HG03457 (cell line): ENCODE data around the gene TSPAN9.

Source experiments
- ATAC-seq: cut with Tn5 transposase; IDR thresholded peaks from one replicate; pipeline ENCODE4 v1.9.1; 2021; ENCODE audit warnings: moderate number of reproducible peaks; ENCODE audit not compliant: unreplicated experiment

TSPAN9 gene

GRCh38 chr12:3308063-3308462 is 230.9 kb downstream of the TSPAN9 start:
- no peak for ATAC-seq

DNA sequence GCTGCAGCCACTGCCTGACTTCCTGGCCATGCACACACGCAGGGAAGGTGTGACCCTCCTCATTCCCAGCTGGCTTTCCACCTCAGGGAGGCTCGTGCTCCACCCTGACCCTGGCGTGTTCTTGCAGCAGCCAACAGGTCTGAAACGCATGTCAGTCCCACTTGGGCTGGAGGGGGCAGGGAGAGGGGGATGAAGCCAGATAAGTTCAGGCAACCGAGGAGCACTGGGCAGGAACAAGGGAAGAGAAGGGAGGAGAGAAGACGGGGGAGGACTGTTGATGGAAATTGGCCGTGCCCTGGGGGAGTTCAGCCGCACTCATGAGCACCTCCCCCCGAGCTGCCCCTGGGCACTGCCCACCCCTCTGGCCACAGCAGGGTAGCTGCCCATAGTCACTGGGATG is 231.4 kb downstream of the TSPAN9 start:
- ATAC-seq: no peak

GRCh38 chr12:3309805-3310204 is 232.6 kb downstream of the TSPAN9 start:
- no peak for ATAC-seq

GRCh38 chr12:3310271-3311026 is 233.3 kb downstream of the TSPAN9 start:
- no peak for ATAC-seq

GRCh38 chr12:3311027-3311402 is 233.8 kb downstream of the TSPAN9 start:
- no peak for ATAC-seq

DNA sequence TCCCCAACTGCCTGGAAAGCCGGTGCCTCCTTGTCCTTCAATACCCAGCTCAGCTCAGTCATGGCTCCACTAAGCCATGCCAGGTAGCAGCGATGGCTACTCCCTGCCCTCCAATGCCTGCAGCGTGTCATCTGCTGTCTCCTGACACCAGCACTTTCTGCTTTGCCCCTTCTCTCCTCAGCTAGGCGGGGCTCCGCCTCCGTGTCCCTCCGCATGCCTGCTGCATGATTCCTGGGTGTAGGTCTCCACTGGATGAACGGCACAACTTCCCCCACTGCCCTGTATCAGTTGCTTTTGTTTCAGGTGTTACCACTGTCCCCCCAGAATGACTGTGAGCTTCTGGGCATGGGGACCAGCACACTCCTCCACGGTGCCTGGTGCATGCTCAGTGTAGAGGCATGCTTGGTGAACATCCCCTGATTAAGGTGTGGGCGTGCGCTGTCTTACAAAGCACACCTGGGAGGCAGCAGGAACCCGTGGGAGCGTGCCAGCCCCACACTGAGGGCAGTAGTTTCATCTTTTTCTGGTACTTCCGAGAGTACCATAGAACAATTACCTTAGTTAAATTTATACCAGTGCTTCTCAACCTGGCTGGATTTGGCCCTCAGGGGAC is 234.4 kb downstream of the TSPAN9 start:
- no peak for ATAC-seq

DNA sequence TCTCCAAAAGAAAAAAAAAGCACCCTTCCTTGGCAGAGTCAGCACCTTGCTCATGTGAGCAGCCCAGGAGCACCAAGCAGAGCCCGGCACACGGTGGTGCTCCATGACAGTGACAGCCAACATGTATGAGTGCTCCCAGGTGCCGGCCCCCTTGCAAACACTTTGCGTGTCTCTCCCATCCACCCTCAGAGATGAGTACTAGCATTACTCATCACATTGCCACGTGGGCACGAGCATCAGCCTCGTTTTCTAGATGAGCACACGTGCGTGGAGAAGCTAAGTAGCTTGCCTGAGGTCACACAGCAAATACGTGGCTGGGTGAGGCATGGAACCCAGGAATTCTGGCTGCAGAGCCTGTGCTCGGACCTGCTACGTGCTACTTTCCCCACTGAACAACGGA is 235.9 kb downstream of the TSPAN9 start:
- no peak for ATAC-seq

GRCh38 chr12:3313675-3314663 is 236.8 kb downstream of the TSPAN9 start:
- ATAC-seq: no peak

DNA sequence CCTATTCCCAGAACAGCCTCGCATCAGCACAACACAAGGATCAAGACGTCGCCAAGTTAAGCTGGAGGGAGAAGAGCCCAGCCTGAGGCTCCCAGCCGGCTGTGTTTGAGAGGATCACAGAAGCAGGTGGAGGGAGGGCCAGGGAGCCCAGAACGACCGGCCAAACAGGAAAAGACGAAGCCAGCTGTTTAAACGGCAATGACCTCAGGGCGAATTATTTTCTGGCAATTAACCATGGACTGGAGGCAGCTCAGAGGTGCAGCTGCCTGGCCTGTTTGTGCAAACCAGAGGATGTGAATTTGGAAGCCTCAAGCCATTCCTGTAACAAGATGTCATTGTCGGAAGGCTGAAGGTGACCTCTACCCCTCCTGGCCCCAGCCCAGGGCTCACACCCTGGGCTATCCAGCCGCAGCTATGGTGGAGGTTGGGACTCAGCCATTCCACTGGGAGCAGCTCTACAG is 238.1 kb downstream of the TSPAN9 start:
- no peak for ATAC-seq

GRCh38 chr12:3316776-3317480 is 239.7 kb downstream of the TSPAN9 start:
- ATAC-seq: no peak

GRCh38 chr12:3317481-3317815 is 240.3 kb downstream of the TSPAN9 start:
- no peak for ATAC-seq

GRCh38 chr12:3317841-3318501 is 240.8 kb downstream of the TSPAN9 start:
- no peak for ATAC-seq

DNA sequence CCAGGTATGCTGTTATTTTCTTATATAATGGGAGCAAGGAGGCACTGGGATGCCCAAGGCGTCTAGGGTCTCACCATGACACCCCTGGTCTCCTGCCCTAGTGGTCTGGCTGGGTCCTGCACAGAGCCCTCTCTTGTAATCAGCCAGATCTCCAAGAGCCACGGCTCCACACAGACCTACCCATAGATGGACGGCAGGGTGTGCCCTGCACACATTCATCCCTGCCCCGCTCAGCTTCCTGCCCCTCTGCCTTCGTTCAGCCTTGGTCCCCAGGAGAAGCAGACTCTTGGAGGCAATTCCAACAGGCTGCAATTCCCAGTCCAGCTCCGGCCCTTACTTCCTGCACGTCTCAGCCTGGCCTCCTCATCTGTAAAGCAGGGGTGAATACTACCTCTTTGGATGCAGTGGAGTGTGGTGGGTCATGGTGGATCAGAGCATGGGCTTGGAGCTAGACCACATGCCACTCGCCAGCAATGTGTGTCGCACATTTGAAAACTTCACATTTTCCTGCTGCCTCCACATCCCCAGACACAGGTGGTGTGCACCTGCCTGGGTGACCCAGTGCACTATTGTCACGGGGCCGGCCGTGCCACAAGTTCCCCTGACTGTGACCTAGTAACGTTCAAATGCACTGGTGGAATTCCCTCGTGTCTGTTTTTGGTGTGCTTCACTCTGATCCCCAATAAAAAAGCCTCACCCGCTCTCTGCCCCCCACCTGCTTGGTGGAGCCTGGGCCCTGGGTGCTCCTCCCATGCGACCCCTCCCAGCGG is 242.7 kb downstream of the TSPAN9 start:
- no peak for ATAC-seq

DNA sequence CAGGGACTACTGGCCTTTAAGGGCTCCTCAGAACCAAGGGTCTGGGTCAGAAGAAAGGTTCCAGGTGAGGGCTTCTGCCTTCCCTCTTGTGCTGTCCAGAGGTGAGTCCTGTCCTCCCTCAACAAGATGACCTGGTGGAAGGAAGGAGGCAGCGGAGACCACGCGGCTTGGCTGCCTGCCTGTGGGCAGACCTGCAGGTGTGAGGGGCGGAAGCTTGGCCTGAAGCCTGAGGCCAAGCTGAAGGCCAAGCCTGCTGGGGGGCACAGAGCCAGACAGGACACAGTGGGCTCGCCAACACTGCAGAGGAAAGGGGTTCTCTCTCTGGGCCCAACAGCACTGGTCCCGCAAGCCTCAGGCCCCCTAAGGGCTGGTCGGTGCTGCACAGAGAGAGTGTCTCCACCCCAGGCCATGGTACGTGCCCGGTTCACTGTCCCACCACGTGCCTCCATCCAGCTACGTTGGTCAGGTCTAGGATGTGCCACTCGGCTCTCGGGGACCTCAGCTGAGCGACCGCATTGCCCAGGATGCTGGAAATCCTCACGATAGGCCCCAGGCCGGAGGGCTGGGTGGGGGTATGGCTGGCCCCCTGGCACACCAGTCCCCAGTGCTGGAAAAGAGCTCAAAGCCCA is 243.8 kb downstream of the TSPAN9 start:
- ATAC-seq: no peak

GRCh38 chr12:3321881-3322280 is 244.7 kb downstream of the TSPAN9 start:
- ATAC-seq: no peak

- no peak for ATAC-seq
These were observed 246.0 kb downstream of the TSPAN9 start for GRCh38 chr12:3323002-3323685.

DNA sequence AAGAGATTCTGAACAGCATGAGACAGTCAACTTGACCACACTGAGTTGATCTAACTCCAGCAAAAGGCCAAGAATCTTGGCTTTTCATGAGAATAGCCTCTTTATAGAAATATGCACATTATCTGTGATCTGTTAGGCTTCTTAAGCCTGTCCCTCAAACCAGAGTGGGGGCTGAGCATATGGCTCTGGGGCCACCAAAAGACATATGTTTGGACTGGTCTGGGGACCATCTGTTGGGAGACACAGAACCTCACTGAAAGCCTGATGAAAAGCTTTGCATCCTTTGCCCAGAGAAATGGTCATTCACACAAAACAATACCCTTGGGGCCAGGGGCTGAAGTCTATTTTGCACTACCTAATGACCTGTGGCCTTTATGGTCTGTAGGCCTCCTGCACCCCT is 248.6 kb downstream of the TSPAN9 start:
- ATAC-seq: no peak

GRCh38 chr12:3326156-3326849 is 249.1 kb downstream of the TSPAN9 start:
- no peak for ATAC-seq
